Sigmoid colon (tissue), 7 donors: Measurements from ENCODE around the gene TTLL11. TPM values are rescaled to one million over a fixed set of nuclear protein-coding genes. Genes with fewer than 3 reads are reported as not detected.

Source experiments
- DNase-seq: peaks from one replicate; pipeline ENCODE4 v3.0.0-alpha.2; 2019
- H3K27ac ChIP-seq, 4 donors: fragments of 200-600 bp; sonication (generic); one replicate each; pipeline ENCODE4 v1.5.1; 2016 to 2019; ENCODE audit warnings: mild to moderate bottlenecking in 1 of 4
- H3K27me3 ChIP-seq, 3 donors: fragments of 200-600 bp; sonication (generic); one replicate each; pipeline ENCODE4 v1.5.1; 2019; ENCODE audit warnings: mild to moderate bottlenecking in 1 of 3
- H3K36me3 ChIP-seq, 4 donors: fragments of 200-600 bp; sonication (generic); one replicate each; pipeline ENCODE4 v1.5.1; 2016 to 2019
- H3K4me1 ChIP-seq, 4 donors: fragments of 200-600 bp; sonication (generic); one replicate each; pipeline ENCODE4 v1.5.1; 2017 to 2019
- H3K4me3 ChIP-seq, 4 donors: fragments of 200-600 bp; sonication (generic); one replicate each; pipeline ENCODE4 v1.5.1; 2017 to 2019; ENCODE audit warnings: mild to moderate bottlenecking in 2 of 4, moderate library complexity in 1 of 4
- H3K9me3 ChIP-seq, 4 donors: fragments of 200-600 bp in 3 of 4; sonication (generic) in 3 of 4; one replicate each; pipeline versions ENCODE4 v1.5.1 to v1.6.1; 2013 to 2019
- CTCF ChIP-seq, 4 experiments: fragments of 450-650 bp in 3 of 4; fragments of 200-600 bp in 1 of 4; IDR thresholded peaks; one replicate each; pipeline ENCODE4 v1.5.1; 2016 to 2019; ENCODE audit warnings: antibody characterized with exemption in 4 of 4, mild to moderate bottlenecking in 3 of 4, moderate library complexity in 2 of 4
- EP300 ChIP-seq, 4 donors: sonication (generic); formaldehyde crosslinking; IDR thresholded peaks; one replicate each; pipeline ENCODE4 v1.6.1; 2017; ENCODE audit warnings: antibody characterized with exemption in 4 of 4
- POLR2A ChIP-seq, 2 donors: fragments of 450-650 bp; IDR thresholded peaks; one replicate each; pipeline ENCODE4 v1.6.1; 2016; ENCODE audit warnings: antibody characterized with exemption in 2 of 2, mild to moderate bottlenecking in 2 of 2, moderate library complexity in 2 of 2
- POLR2AphosphoS5 ChIP-seq, 4 donors: sonication (generic); formaldehyde crosslinking; IDR thresholded peaks; one replicate each; pipeline ENCODE4 v1.6.1; 2017; ENCODE audit warnings: antibody characterized with exemption in 4 of 4
- WGBS, 2 donors: extraction: QIAGEN DNeasy Blood & Tissue Kit; methylation state at CpG; one replicate each; pipeline ENCODE4 v1.1.7; 2013; 5-methylcytosine and 5-hydroxymethylcytosine counted together
- intact Hi-C: fragments of 100-400 bp; cut with DNase I; formaldehyde crosslinking; loops from one replicate; pipeline ENCODE4 v1.15.1; 2023
- polyA plus RNA-seq, 3 donors: library from polyadenylated mRNA; stranded (reverse); fragments of 200-250 nt; gene quantifications; one replicate each; pipeline ENCODE4 v1.2.3, GENCODE V29; 2013
- total RNA-seq, 4 donors: library from RNA; depleted of rRNA; stranded (reverse); fragments of >200 nt; gene quantifications; one replicate each; pipeline ENCODE4 v1.1.0, GENCODE V29; 2016
- donor health status: healthy with polysubstance abuse.
- donor health status: Bipolar disorder and iron deficiency.
- donor health status: healthy.

TTLL11 gene
- total and polyA plus RNA-seq, 7 donors, result 4.2 to 40.7 (median 27.6) TPM

GRCh38 chr9:121841771-121842611 is 251.1 kb downstream of the TTLL11 start:
- DNase-seq, result no peak
- Histone ChIP-seq H3K36me3 (no peaks in the 10 kb centered on the region), H3K27me3 (no peaks in the 10 kb centered on the region), H3K4me3 (no peak overlapping the region), H3K9me3 (no peaks in the 10 kb centered on the region), H3K4me1 (peaks cover 0 to 18% (median 13%) of the 10 kb centered on the region in 4 donors), H3K27ac (no peak overlapping the region)
- 84 to 92% methylated on average over 10 of the region's 10 CpGs for WGBS, 2 donors
- TF ChIP-seq CTCF (IDR thresholded peaks at IDR 0.05), result no peak
- no peak for TF ChIP-seq POLR2A (IDR thresholded peaks at IDR 0.05)
- TF ChIP-seq POLR2AphosphoS5 (IDR thresholded peaks at IDR 0.05), result no peak
- no peak for TF ChIP-seq EP300 (IDR thresholded peaks at IDR 0.05)
- intact Hi-C loops, result no loop called here

- 78 to 93% methylated on average over 20 of the region's 20 CpGs for WGBS, 2 donors
- no peak overlapping the region for H3K27ac ChIP-seq
- no peaks in the 10 kb centered on the region for H3K9me3 ChIP-seq
- no peaks in the 10 kb centered on the region for H3K27me3 ChIP-seq
- peak; percentile 42 for DNase-seq
- intact Hi-C loops, result no loop called here
- TF ChIP-seq CTCF (IDR thresholded peaks at IDR 0.05) (no peak), POLR2A (IDR thresholded peaks at IDR 0.05) (no peak), EP300 (IDR thresholded peaks at IDR 0.05) (no peak)
- H3K4me3 ChIP-seq, result no peak overlapping the region
- peaks cover 0 to 18% (median 13%) of the 10 kb centered on the region in 4 donors for H3K4me1 ChIP-seq
- no peaks in the 10 kb centered on the region for H3K36me3 ChIP-seq
These were observed 252.0 kb downstream of the TTLL11 start for GRCh38 chr9:121840838-121841760.

GRCh38 chr9:121839726-121840500 is 253.2 kb downstream of the TTLL11 start:
- Histone ChIP-seq H3K4me3 (no peak overlapping the region), H3K36me3 (no peaks in the 10 kb centered on the region), H3K27ac (no peak overlapping the region), H3K4me1 (peaks cover 0 to 18% (median 13%) of the 10 kb centered on the region in 4 donors), H3K9me3 (no peaks in the 10 kb centered on the region), H3K27me3 (no peaks in the 10 kb centered on the region)
- DNase-seq, result peak; percentile 40
- WGBS, 2 donors, result 84 to 91% methylated on average over 16 of the region's 16 CpGs
- intact Hi-C loops, result no loop called here
- no peak for TF ChIP-seq POLR2AphosphoS5 (IDR thresholded peaks at IDR 0.05)
- TF ChIP-seq POLR2A (IDR thresholded peaks at IDR 0.05), result no peak
- TF ChIP-seq EP300 (IDR thresholded peaks at IDR 0.05), result no peak

GRCh38 chr9:121838746-121839669 is 254.1 kb downstream of the TTLL11 start:
- 82 to 83% methylated on average over 23 of the region's 23 CpGs for WGBS, 2 donors
- TF ChIP-seq POLR2AphosphoS5 (IDR thresholded peaks at IDR 0.05) (no peak), CTCF (IDR thresholded peaks at IDR 0.05) (no peak), POLR2A (IDR thresholded peaks at IDR 0.05) (no peak), EP300 (IDR thresholded peaks at IDR 0.05) (no peak)
- H3K4me3 ChIP-seq, result no peak overlapping the region
- no peak overlapping the region for H3K27ac ChIP-seq
- H3K36me3 ChIP-seq, result no peaks in the 10 kb centered on the region
- H3K27me3 ChIP-seq, result no peaks in the 10 kb centered on the region
- no peaks in the 10 kb centered on the region for H3K9me3 ChIP-seq
- peak; percentile 32 for DNase-seq
- peaks cover 0 to 18% (median 13%) of the 10 kb centered on the region in 4 donors for H3K4me1 ChIP-seq
- intact Hi-C loops, result no loop called here
